Endometrial microvascular endothelial cells (primary cell): ENCODE measurements around the gene NR3C2. TPM values are rescaled to one million over a fixed set of nuclear protein-coding genes. Genes with fewer than 3 reads are reported as not detected.

Experiments
- in situ Hi-C: cut with HindIII; loops from 2 replicates; pipeline ENCODE4 v1.10.0; 2017; ENCODE audit warnings: low sequenced_read_pairs, low pct_unique_long_range_greater_than_20kb; ENCODE audit errors: inconsistent ontology term
- total RNA-seq: library from RNA; depleted of rRNA; stranded (reverse); fragments of >200 nt; gene quantifications from one replicate; pipeline ENCODE4 v1.2.3, GENCODE V29; 2015; ENCODE audit errors: inconsistent ontology term

The NR3C2 gene
- total RNA-seq, 1 donor from 2014 or later = 21.8 TPM

GRCh38 chr4:148057516-148057915 is 384.7 kb downstream of the NR3C2 start:
- in situ Hi-C loops = no loop called here

GRCh38 chr4:148056879-148057278 is 385.3 kb downstream of the NR3C2 start:
- in situ Hi-C loops = no loop called here

GRCh38 chr4:148055844-148056243 is 386.4 kb downstream of the NR3C2 start:
- in situ Hi-C loops = no loop called here

DNA sequence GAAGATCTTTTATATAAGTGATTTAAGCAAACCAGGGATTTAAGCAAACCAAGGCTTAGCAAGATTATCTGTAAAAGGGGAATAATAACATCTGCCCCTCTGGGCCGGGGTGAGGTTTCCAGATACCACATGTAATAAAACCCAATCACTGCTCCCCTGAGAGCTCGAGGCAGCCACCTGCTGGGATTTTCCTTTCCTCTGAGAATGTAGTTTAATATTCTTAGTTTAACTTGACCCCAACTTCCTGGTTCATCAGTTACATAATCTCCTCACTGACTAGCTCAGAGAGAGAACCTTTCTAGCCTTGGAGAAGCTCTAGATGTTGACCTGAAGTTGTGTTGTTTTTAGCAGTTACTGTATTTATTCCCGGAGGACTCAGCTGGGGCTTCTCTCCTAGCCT is 387.9 kb downstream of the NR3C2 start:
- in situ Hi-C loops = no loop called here

GRCh38 chr4:148053298-148054003 is 388.8 kb downstream of the NR3C2 start:
- in situ Hi-C loops = no loop called here

DNA sequence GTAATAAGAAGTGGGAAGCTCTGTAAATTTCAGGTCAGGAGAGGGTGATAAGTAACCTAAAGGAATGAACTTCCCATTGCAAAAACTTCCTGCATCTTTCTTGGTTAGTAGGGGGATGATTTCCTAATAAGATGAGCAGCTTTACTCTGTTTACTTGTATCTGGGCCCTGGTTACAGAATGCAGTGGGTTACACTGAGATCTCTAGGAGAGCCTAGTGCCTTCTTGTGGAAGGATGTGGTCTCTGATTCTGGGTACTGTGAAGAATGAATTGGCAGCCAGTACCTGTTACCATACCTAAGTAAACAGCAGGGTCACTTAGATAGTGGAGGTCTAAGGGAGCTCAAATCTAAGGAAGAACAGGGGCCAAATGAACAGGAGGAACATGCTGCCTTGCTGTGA is 389.8 kb downstream of the NR3C2 start:
- in situ Hi-C loops = no loop called here

DNA sequence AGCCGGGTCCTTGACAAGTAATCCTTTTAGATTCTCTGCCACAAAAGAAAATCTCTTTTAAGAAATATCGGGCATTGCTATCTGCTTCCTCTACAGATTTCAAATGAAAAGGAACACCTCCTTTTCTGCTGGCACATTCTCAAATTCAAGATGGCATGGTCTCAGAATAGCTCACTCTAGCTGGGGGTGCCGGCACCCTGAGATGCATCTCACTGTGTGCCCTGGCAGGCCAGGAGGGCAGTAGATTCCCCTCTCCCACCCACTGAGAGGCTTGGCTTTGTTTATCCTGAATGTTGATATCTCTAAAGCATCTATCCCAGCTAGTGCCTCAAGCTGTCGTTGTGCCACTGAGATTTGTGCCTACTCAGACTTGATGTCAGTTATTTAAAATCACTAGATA is 390.8 kb downstream of the NR3C2 start:
- in situ Hi-C loops = no loop called here

GRCh38 chr4:148048598-148048997 is 393.6 kb downstream of the NR3C2 start:
- in situ Hi-C loops = no loop called here

DNA sequence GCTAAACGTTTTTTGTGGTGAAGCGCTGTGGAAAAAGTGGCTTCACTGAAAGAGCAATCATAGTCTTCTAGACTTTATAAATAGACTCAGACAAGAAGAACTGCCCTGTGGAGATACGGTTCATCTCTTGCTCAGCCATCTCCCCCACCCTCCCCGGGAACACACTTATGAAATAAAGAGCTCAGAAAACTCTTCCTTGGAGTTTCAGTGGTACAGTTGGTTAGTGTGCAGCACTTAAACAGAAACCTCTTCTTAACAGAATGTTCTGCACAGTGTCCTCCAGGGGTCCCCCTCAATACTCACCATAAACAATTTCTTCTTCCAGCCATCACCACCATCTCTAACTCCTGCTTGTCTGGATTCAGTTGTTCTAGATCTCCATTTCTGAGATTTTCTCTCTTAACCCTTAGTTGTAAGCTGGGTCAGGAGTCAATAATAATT is 397.3 kb downstream of the NR3C2 start:
- in situ Hi-C loops = no loop called here

DNA sequence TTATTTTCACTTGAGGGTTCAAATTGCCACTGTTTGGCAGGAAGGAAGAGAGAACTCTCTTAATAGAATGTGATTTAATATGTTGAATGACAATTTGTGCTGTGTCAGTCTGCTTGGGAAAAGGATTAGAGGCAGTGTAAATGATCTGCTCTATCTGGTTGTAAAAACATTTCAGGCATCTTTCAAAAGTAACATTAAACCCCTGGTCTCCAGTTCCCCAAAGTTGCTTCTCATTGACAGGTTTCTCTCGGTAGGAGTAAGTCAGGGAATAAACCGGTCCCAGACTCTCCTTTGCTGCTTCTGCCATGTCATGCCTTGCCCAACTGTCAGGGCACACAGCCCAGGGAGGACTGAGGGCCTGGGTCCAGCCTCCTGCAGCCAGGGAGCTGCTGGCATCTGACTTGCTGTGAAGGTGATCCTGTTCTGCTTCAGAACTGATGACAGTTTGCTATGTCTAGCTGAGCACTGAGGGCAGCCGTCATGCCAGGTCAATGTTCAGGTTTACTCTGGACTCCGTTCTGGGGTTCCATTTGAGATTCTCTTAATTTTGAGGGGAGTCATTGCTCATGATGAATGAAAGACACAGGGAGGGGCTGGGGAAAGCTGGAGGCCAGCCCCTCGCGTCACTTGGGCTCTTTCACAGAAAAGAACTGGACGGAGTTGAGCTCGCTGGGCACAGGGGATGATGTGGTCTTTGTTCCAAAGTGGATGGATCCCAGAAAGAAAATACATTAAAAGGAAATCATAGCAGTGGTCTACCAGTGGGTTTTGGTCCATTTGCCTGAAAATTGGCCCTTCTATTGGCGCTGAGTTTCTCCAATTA is 397.9 kb downstream of the NR3C2 start:
- in situ Hi-C loops = no loop called here

DNA sequence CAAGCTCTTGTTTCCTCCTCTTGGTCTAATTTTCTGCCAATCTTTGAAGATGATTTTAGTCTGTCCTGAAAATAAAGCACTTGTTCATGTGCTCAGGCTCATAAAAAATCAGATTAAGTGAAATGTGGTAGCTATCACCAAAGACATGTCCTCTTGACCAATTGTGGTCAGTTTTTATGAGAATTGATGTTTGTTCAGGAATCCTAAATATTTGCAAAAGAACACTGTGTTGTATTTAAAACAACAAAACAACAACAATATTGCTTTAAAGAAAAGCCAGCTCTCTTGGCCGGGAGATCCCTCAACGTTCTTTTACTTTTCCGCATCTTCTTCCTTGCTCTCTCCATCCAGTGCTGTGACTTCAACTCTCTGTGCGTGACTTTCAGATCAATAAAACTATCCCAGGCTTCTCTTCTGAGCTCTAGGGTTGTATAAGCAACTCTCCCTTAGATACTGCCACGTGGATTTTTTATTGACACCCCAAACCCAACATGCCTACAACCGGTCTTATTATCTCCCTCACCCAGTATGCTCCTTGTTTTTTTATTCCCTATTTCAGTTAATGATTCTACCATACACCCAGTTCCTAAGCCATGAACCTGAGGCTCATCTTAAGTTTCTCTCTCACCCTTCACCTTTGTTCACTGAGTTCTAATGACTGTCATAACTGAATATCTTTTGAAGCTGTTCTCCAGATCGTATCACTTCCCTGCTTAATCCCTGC is 400.4 kb downstream of the NR3C2 start:
- in situ Hi-C loops = no loop called here

- in situ Hi-C loops = no loop called here
Observed at GRCh38 chr4:148034813-148035212, 407.4 kb downstream of the NR3C2 start.

DNA sequence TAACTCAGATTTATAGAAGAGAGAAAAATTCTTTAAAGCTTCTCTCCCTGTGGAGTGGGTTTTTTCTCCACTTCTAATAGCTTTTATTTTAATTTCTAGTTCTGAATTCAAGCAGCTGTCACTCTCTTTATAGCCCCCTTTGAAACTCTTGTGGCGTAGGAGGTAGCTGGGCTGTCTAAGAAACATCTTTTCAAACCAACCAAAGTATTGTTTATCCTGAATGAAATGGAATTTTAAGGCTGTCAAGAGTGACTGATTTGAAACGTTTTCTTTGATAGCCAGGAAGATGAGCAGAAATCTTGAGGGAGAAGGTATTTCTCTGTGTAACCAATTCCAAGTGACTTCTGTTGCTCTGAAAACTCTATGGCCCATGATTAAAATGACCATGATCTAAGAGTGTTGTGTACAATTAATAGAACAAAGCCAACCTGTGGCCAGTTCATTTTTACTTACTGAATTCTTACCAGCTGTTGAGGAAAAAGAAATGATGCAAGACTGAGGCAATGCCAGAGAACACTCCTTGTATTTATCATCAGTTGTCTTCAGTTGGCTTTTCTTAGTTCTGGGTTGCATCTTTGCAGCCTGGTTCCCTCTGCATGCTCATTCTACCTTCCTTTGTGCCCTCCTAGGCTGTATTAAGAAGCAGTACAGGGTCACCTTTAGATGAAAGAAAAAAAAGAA is 411.9 kb downstream of the NR3C2 start:
- in situ Hi-C loops = no loop called here

DNA sequence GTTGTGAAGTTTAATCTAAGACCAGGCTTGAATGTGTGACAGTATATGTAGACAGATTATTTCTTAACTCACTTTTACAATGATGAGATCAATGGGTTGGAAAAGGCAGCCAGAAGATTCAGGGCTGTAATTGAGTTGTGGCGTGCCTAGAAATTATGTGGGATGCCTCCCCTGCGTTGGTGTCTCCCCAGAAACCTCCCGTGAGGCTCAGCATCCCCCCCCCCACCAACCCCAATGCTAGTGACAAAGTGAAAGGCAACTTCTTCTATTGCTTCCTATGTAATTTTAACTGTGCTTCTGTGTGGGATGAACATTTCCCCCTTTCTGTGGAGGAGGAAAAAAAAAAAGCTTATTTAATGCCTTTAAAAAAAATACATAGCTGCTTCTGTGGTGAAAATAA is 412.4 kb downstream of the NR3C2 start:
- in situ Hi-C loops = no loop called here
